GM10266 (cell line): ENCODE measurements around the gene CBY1.

Experiments
- DNase-seq: peaks from one replicate; pipeline ENCODE4 v3.0.0; 2012; ENCODE audit errors: extremely low spot score
- TF ChIP-seq, protein P1 (sequence below): IDR thresholded peaks from 2 replicates; pipeline ENCODE4 v1.5.1; 2012; ENCODE audit warnings: mild to moderate bottlenecking, low read depth; ENCODE audit not compliant: control insufficient read depth, insufficient read depth; ENCODE audit errors: missing control alignments

CBY1 gene

DNA sequence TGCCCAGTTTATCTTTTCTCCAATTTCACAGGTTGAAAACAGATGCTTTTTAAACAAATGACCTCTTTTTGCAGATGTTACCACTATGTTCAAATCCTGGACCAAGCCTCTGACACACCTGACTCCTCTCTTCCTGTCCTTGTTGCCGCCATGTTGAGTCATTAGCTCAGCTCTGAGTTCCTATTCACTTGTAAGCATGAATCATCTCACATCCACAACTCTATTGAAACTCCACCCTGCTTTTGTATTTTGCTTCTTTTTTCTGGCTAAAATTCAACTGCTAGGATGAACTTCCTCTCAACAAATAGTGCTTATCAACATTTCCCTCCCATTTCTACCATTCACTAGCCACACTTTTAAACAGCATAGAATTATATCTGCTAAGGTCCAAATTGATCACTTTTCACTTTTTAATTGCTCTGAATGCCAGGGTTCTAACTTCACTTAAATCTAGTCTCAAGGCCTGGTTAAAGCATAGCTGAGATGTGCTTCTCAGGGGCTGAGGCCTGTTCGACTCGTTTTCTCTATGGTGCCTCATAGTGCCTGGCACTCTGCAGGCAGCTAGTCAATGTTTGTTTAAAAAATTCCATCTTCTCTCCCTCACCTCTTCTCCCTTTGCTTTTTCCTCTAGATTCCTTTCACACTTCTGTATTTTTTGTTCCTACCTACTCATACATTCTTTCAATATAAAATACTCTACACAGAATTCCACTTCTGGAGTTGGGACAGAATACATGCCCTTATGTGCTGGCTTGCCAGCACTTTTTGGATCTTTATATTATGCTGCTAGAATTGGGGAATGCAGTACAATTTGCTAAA, 40.4 kb downstream of the CBY1 start:
- no peak for DNase-seq

DNA sequence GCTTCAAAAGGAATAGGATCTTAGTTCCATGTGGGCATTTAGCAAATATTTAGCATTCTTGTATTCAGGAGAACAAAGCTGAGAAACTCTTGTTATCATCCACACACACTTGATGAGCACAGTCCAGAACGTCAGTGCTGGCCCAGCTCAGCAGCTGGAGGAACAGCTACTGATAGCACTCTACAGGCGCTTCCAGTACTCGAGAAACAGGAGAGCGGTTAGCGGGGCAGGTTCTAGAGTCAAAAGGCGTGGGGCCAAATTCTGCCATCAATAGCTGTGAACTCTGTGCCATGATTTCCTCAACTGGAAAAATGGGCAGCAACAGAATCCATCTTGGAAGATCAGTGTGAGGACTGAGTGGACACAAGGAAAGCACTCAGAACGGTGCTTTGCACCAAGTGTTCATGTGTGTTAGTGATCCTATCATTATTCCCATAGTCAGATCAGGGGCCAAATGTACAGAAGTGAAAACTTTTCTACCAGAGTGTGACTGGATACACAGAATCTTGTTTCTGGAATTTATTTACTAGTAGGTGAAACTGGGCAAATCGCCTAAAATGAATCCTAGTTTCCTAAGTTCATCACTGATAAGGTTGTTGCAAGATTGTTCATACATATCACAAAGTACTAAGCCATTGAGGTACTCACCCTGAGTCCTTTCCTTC, 41.1 kb downstream of the CBY1 start:
- DNase-seq = no peak
- TF ChIP-seq, protein P1, sequence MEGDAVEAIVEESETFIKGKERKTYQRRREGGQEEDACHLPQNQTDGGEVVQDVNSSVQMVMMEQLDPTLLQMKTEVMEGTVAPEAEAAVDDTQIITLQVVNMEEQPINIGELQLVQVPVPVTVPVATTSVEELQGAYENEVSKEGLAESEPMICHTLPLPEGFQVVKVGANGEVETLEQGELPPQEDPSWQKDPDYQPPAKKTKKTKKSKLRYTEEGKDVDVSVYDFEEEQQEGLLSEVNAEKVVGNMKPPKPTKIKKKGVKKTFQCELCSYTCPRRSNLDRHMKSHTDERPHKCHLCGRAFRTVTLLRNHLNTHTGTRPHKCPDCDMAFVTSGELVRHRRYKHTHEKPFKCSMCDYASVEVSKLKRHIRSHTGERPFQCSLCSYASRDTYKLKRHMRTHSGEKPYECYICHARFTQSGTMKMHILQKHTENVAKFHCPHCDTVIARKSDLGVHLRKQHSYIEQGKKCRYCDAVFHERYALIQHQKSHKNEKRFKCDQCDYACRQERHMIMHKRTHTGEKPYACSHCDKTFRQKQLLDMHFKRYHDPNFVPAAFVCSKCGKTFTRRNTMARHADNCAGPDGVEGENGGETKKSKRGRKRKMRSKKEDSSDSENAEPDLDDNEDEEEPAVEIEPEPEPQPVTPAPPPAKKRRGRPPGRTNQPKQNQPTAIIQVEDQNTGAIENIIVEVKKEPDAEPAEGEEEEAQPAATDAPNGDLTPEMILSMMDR = no peak

More for the DNA sequence above, 40.4 kb downstream of the CBY1 start:
- TF ChIP-seq, protein P1 = no peak

DNA sequence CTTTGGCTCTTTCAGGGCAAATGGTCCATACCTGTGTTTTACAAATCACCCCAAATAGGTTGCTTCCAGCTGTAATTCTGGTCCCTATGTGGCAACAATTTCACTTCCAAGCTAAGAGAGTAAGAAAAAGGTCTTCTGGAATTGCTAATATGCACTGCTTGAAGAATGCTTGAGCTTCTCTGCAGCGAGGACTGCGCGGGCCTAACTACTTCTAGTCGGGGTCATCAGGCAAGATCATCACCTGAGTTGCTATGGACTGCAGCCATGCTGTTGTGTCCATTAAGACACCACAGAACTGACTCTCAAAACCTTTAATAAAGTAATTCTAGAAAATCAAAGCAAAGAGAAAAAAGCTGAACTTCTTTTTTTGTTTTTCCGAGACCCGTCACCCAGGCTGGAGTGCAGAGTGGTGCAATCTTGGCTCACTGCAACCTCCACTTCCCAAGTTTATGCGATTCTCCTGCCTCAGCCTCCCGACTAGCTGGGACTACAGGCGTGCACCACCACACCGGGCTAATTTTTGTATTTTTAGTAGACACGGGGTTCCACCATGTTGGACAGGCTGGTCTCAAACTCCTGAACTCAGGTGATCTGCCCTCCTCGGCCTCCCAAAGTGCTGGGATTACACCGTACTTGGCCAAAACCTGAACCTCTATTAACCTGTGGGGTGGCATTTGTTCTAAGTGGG, 42.1 kb downstream of the CBY1 start:
- TF ChIP-seq, protein P1 = no peak
- no peak for DNase-seq

DNA sequence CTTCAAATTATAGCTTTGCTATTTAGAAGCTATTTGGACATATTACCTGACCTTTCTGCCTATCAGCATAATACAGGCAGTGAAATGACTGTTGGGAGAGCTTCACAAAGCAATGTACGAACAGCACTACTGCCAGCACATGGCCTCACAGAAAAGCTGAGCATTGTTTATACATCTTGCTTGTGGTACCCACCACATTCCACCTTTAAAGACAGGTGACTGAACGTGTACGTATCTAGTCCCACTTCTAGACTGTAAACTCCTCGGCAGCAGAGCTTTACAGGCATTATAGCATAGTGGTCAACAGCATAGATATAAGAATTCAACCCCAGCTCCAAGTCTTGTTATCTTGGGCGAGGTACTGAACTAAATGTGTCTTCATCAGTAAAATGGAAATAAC, 42.7 kb downstream of the CBY1 start:
- DNase-seq = no peak
- TF ChIP-seq, protein P1 = no peak

DNA sequence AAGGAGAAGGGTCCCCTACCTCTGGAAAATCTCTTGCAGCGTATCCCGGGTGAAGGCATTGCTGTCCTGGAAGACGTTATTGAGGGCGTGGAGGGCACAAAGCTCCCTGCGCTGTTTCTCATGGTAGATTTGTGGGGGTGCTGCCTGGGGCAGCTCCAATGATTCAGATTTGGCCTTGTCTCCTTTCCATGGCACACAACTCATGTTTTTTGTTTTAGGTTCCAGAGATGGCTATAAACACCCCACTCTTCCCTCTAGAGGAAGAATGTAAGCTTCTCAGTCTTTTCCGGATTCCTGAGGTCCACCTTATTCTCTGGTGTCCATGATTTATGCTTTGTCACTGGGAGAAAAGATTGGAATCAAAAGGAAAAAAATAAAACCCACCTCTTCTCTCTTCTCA, 43.3 kb downstream of the CBY1 start:
- DNase-seq = no peak
- TF ChIP-seq, protein P1 = no peak

DNA sequence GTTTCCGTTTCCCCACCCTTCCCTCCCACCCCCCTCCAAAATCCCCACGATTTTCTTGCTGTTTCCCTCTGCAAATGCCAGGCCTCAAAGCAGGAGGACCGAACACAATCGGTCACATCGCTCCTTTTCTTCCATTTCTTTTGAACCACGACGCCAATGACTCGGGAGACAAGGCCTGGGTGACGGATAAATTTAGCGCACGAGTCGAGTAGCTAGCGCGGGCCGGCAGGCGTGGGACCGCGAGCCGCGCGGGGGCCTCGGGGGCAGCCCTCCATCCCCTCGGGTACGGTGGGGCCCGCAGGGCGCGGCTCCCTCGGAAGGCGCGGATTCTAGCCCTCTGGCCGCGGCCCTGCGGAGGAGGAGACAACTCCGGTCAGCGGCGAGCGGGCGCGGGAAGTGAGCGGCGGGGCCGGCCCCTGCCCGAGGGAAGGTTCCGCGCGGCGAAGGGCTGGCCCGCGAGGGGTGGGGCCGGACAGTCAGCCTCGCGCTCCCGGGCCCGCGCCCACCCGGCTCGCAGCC, 43.9 kb downstream of the CBY1 start:
- TF ChIP-seq, protein P1 = no peak
- DNase-seq = no peak
